ENCODE measurements around the gene ELP2. TPM values are rescaled to one million over a fixed set of nuclear protein-coding genes. Genes with fewer than 3 reads are reported as not detected.
"Not testable (repeated sequence)": the region's sequence is repeated elsewhere in the genome, so short reads cannot be mapped to it uniquely, and the experiment has no call there.

Gene ELP2
- polyA plus RNA-seq, 1 experiment: 125 TPM

DNA sequence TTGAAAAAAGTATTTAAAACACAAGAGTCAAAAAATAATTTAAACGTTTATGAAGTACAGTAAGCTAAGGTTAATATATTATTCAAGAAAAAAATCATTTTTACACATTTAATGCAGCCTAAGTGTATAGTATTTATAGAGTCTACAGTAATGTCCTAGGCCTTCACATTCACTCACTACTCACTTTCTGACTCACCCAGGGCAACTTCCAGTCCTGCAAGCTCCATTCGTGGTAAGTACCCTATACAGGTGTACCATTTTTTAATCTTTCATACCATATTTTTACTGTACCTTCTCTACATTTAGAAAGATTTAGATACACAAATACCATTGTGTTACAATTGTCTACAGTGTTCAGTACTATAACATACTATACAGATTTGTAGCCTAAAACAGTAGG lies 41.4 kb upstream of the ELP2 start:
- H3K27me3 ChIP-seq (ENCODE audit: control insufficient read depth, insufficient read depth, low read length): no peaks in the 10 kb centered on the region
- CTCF ChIA-PET: interaction anchor here (1.2 to 1.4 kb wide), 2 partner anchors 18 to 38 kb away, joined by 3 read pairs; no protein-coding TSS in a partner anchor
- H3K4me3 ChIP-seq (ENCODE audit: low read depth, low read length): no peak overlapping the region
- TF ChIP-seq, protein P1, sequence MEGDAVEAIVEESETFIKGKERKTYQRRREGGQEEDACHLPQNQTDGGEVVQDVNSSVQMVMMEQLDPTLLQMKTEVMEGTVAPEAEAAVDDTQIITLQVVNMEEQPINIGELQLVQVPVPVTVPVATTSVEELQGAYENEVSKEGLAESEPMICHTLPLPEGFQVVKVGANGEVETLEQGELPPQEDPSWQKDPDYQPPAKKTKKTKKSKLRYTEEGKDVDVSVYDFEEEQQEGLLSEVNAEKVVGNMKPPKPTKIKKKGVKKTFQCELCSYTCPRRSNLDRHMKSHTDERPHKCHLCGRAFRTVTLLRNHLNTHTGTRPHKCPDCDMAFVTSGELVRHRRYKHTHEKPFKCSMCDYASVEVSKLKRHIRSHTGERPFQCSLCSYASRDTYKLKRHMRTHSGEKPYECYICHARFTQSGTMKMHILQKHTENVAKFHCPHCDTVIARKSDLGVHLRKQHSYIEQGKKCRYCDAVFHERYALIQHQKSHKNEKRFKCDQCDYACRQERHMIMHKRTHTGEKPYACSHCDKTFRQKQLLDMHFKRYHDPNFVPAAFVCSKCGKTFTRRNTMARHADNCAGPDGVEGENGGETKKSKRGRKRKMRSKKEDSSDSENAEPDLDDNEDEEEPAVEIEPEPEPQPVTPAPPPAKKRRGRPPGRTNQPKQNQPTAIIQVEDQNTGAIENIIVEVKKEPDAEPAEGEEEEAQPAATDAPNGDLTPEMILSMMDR (IDR thresholded peaks at IDR 0.05; ENCODE audit: insufficient read depth, low read depth, low read length): no peak
- POLR2A ChIA-PET: no interaction called here
- DNase-seq (ENCODE audit: low read depth): no peak
- no peaks in the 10 kb centered on the region for H3K36me3 ChIP-seq (ENCODE audit: control insufficient read depth, insufficient read depth, low read length)

DNA sequence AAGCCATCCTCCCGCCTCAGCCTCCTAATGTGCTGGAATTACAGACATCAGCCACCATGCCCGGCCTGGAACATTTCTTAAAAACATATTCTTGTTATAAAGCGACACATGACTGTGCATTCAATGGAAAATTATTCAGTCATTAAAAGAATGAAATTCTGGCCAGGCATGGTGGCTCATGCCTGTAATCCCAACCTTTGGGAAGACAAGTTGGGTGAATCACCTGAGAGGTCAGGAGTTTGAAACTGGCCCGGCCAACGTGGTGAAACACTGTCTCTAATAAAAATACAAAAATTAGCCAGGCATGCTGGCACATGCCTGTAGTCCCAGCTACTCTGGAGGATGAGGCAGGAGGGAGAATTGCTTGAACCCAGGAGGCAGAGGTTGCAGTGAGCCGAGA lies 40.7 kb upstream of the ELP2 start:
- DNase-seq (ENCODE audit: low read depth): no peak
- TF ChIP-seq, protein P1 (IDR thresholded peaks at IDR 0.05; ENCODE audit: insufficient read depth, low read depth, low read length): no peak
- Histone ChIP-seq H3K4me3 (ENCODE audit: low read depth, low read length) (no peak overlapping the region), H3K36me3 (ENCODE audit: control insufficient read depth, insufficient read depth, low read length) (no peaks in the 10 kb centered on the region), H3K27me3 (ENCODE audit: control insufficient read depth, insufficient read depth, low read length) (no peaks in the 10 kb centered on the region)
- POLR2A ChIA-PET: no interaction called here
- CTCF ChIA-PET: interaction anchor here (1.2 to 1.4 kb wide), 2 partner anchors 17 to 38 kb away, joined by 3 read pairs; no protein-coding TSS in a partner anchor

DNA sequence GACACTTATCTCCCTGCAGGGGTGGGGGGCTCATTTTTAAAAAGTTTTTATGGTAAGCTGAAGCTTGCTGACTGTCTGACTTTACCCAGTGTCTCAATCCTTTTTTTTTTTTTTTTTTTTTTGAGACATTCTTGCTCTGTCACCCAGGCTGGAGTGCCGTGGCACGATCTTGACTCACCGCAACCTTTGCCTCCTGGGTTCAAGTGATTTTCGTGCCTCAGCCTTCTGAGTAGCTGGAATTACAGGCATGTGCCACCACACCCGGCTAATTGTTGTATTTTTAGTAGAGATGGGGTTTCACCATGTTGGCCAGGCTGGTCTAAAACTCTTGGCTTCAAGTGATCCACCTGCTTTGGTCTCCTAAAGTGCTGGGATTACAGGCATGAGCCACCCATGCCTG lies 37.6 kb upstream of the ELP2 start:
- POLR2A ChIA-PET; DNase-seq (ENCODE audit: low read depth); H3K36me3 ChIP-seq (ENCODE audit: control insufficient read depth, insufficient read depth, low read length); H3K4me3 ChIP-seq (ENCODE audit: low read depth, low read length); H3K27me3 ChIP-seq (ENCODE audit: control insufficient read depth, insufficient read depth, low read length): not testable (repeated sequence)
- CTCF ChIA-PET: interaction anchor here (1.1 to 1.4 kb wide), 2 partner anchors 74 to 192 kb away, joined by 3 to 6 read pairs; no protein-coding TSS in a partner anchor

GRCh38 chr18:36094431-36094830 lies 35.3 kb upstream of the ELP2 start:
- CTCF ChIA-PET: interaction anchor here (1.8 to 4.8 kb wide), 5 partner anchors 9 to 478 kb away, joined by 5 to 67 read pairs (median 9); no protein-coding TSS in a partner anchor
- no peak for DNase-seq (ENCODE audit: low read depth)
- Histone ChIP-seq H3K4me3 (ENCODE audit: low read depth, low read length) (no peak overlapping the region), H3K27me3 (ENCODE audit: control insufficient read depth, insufficient read depth, low read length) (no peaks in the 10 kb centered on the region), H3K36me3 (ENCODE audit: control insufficient read depth, insufficient read depth, low read length) (no peaks in the 10 kb centered on the region)
- TF ChIP-seq, protein P1 (IDR thresholded peaks at IDR 0.05; ENCODE audit: insufficient read depth, low read depth, low read length): no peak
- POLR2A ChIA-PET: no interaction called here

DNA sequence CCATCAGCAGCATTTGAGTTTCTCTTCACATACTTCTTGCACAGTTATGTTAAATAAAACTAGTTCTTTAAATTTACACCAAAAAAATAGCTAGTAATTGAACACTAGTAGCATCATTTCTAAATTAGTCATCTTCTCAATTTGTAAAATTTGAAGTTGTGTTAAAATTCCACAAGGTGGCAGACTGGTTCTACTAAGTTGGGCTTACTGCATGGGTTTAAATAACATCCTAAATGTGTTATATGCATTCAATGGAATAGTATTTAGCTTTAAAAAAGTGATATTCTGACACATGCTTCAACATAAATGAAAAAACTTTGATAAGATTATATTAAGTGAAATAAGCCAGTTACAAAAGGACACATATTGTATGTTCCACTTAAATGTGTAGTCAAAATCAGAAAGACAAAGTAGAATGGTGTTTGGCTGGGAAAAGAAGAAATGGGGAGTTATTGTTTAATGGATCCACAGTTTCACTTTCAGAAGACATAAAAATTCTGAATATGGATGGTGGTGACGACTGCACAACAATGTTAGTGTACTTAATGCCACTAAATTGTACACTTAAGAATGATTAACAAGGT lies 33.7 kb upstream of the ELP2 start:
- ChIA-PET CTCF (interaction anchor here (0.8 to 4.8 kb wide), 17 partner anchors 10 to 592 kb away, joined by 3 to 67 read pairs (median 4); no protein-coding TSS in a partner anchor), POLR2A (interaction anchor here (0.6 to 1.0 kb wide), 2 partner anchors 198 to 596 kb away, joined by 3 read pairs; no protein-coding TSS in a partner anchor)
- DNase-seq (ENCODE audit: low read depth): peak; percentile 18
- H3K36me3 ChIP-seq (ENCODE audit: control insufficient read depth, insufficient read depth, low read length): no peaks in the 10 kb centered on the region
- TF ChIP-seq, protein P1 (IDR thresholded peaks at IDR 0.05; ENCODE audit: insufficient read depth, low read depth, low read length): peak; percentile 41
- no peaks in the 10 kb centered on the region for H3K27me3 ChIP-seq (ENCODE audit: control insufficient read depth, insufficient read depth, low read length)
- no peak overlapping the region for H3K4me3 ChIP-seq (ENCODE audit: low read depth, low read length)

All from BJ (cell line).